Thyroid gland (tissue), 4 donors: ENCODE results near the gene B3GALT6. TPM values are rescaled to one million over a fixed set of nuclear protein-coding genes. Genes with fewer than 3 reads are reported as not detected.

Experiments used
- DNase-seq, 2 donors: peaks; one replicate each; pipeline ENCODE4 v3.0.0-alpha.2; 2019
- H3K27ac ChIP-seq, 3 donors: fragments of 200-600 bp; sonication (generic); 1 replicate in 2 of 3; 2 replicates in 1 of 3; pipeline ENCODE4 v1.5.1; 2016 to 2019; ENCODE audit warnings: mild to moderate bottlenecking in 1 of 3, moderate library complexity in 1 of 3
- H3K27me3 ChIP-seq: fragments of 200-600 bp; sonication (generic); one replicate; pipeline ENCODE4 v1.5.1; 2019
- H3K36me3 ChIP-seq, 2 donors: fragments of 200-600 bp; sonication (generic); one replicate each; pipeline ENCODE4 v1.5.1; 2016 to 2019
- H3K4me1 ChIP-seq, 2 donors: fragments of 200-600 bp; sonication (generic); one replicate each; pipeline ENCODE4 v1.5.1; 2017 to 2019
- H3K4me3 ChIP-seq, 3 donors: fragments of 200-600 bp; sonication (generic); replicated peaks in 1 of 3; 1 replicate in 2 of 3; 2 replicates in 1 of 3; pipeline ENCODE4 v1.5.1; 2016; ENCODE audit warnings: mild to moderate bottlenecking in 1 of 3
- H3K9me3 ChIP-seq: fragments of 200-600 bp; sonication (generic); one replicate; pipeline ENCODE4 v1.5.1; 2017
- POLR2A ChIP-seq, 2 donors: fragments of 450-650 bp; IDR thresholded peaks; one replicate each; pipeline ENCODE4 v1.6.1; 2017; ENCODE audit warnings: antibody characterized with exemption in 2 of 2, mild to moderate bottlenecking in 2 of 2, moderate library complexity in 1 of 2
- WGBS, 2 donors: methylation state at CpG; one replicate each; pipeline ENCODE4 v1.1.5; 2017; 5-methylcytosine and 5-hydroxymethylcytosine counted together
- intact Hi-C: fragments of 100-400 bp; cut with DNase I; formaldehyde crosslinking; loops from one replicate; pipeline ENCODE4 v1.15.1; 2023
- total RNA-seq, 4 donors: library from RNA; depleted of rRNA; stranded (reverse); fragments of >200 nt; gene quantifications; one replicate each; pipeline ENCODE4 v1.2.3, GENCODE V29; 2016
- TF ChIP-seq, protein P1 (sequence below), 6 experiments: fragments of 200-600 bp in 3 of 6; fragments of 450-650 bp in 3 of 6; sonication (generic) in 3 of 6; IDR thresholded peaks; one replicate each; pipeline ENCODE4 v1.5.1; 2016 to 2019; ENCODE audit warnings: antibody characterized with exemption in 6 of 6, mild to moderate bottlenecking in 2 of 6, inconsistent platforms in 1 of 6, moderate library complexity in 1 of 6

Gene B3GALT6
- total RNA-seq, 4 donors from 2014 or later: 18.0 to 32.2 (median 25.5) TPM

DNA sequence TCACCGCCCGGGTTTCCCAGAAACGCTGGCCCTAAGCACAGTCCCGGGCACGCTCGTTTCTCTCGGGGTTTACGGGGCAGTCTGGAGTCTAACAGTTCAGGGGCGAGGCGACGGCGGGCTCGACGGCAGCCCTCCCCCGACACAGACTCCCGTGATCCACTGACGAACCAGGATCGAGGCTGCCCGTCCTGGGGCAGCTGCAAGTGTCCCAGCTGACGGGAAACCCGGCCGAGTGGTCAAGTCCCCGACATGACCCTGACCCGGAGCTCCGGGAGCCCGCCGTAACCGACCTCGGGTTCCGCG, 41.1 kb downstream of the B3GALT6 start:
- 0 to 5% methylated on average over 2 to 4 of the region's 31 CpGs for WGBS, 2 donors
- Histone ChIP-seq H3K27me3 (no peaks in the 10 kb centered on the region), H3K36me3 (no peaks in the 10 kb centered on the region), H3K4me1 (peaks cover 29 to 34% of the 10 kb centered on the region in 2 donors), H3K9me3 (no peaks in the 10 kb centered on the region), H3K4me3 (peak overlapping the region; percentile 79 to 98 (median 85)), H3K27ac (peak overlapping the region in 2 of 3 donors; percentile 45 to 47)
- TF ChIP-seq, protein P1, sequence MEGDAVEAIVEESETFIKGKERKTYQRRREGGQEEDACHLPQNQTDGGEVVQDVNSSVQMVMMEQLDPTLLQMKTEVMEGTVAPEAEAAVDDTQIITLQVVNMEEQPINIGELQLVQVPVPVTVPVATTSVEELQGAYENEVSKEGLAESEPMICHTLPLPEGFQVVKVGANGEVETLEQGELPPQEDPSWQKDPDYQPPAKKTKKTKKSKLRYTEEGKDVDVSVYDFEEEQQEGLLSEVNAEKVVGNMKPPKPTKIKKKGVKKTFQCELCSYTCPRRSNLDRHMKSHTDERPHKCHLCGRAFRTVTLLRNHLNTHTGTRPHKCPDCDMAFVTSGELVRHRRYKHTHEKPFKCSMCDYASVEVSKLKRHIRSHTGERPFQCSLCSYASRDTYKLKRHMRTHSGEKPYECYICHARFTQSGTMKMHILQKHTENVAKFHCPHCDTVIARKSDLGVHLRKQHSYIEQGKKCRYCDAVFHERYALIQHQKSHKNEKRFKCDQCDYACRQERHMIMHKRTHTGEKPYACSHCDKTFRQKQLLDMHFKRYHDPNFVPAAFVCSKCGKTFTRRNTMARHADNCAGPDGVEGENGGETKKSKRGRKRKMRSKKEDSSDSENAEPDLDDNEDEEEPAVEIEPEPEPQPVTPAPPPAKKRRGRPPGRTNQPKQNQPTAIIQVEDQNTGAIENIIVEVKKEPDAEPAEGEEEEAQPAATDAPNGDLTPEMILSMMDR (IDR thresholded peaks at IDR 0.05): no peak
- TF ChIP-seq POLR2A (IDR thresholded peaks at IDR 0.05): no peak
- intact Hi-C loops: loop anchor here (10.0 kb wide), 1 partner anchor 52 kb away; the partner anchor contains the start of genes CPTP and INTS11
- no peak for DNase-seq

- intact Hi-C loops: loop anchor here (10.0 kb wide), 1 partner anchor 51 kb away; the partner anchor contains the start of genes CPTP and INTS11
- 0% methylated on average over 1 to 18 of the region's 105 CpGs for WGBS, 2 donors
- Histone ChIP-seq H3K4me1 (peaks cover 29 to 34% of the 10 kb centered on the region in 2 donors), H3K36me3 (no peaks in the 10 kb centered on the region), H3K27me3 (no peaks in the 10 kb centered on the region), H3K27ac (peak within 1 kb of the TSS in 2 of 3 donors; percentile 45 to 47), H3K9me3 (no peaks in the 10 kb centered on the region), H3K4me3 (peak within 1 kb of the TSS; percentile 79 to 98 (median 85))
- DNase-seq: peak; percentile 95
- TF ChIP-seq, protein P1 (IDR thresholded peaks at IDR 0.05): no peak
- TF ChIP-seq POLR2A (IDR thresholded peaks at IDR 0.05): peak in 1 of 2 donors; percentile 74
These were observed 41.7 kb downstream of the B3GALT6 start, which contains the start of gene UBE2J2 for GRCh38 chr1:1273512-1274298. Gene UBE2J2 (minus strand): TSS chr1:1273854. CDS start chr1:1267992, 5,862 bp downstream.

DNA sequence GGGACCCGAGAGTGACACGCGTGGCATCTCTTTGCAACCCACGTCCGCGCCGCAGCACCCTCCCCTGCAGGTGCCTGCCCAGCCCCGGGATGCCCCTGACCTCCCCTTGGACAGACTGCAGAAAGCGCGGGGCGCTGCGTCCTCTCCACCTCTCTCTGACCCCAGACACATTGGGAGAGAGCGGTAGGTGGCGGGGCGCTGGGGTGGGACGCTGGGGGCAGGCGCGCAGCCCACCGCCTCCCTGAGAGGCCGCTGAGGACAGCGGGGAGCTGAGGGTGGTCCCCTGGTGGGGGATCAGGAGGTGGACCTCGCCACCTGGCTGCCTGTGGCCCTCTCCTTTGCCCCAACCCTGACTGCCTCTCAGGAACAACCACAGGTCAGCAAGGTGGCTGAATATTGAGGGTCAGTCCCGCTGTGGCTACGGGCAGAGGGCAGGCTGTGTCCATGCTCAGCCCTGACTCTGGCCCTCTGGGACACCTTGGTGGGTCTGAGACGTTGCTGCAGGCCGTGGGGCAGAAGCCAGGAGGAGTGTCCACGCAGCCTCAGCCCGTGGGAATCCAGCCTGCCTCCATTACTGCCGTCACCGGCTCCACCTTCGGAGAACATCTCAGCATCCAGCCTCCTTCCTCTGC, 42.4 kb downstream of the B3GALT6 start:
- Histone ChIP-seq H3K4me3 (peak overlapping the region; percentile 63 to 85 (median 79)), H3K27ac (peak overlapping the region in 2 of 3 donors; percentile 44 to 47), H3K9me3 (no peaks in the 10 kb centered on the region), H3K27me3 (no peaks in the 10 kb centered on the region), H3K4me1 (peaks cover 29 to 34% of the 10 kb centered on the region in 2 donors), H3K36me3 (no peaks in the 10 kb centered on the region)
- 25 to 36% methylated on average over 8 to 20 of the region's 31 CpGs for WGBS, 2 donors
- no peak for TF ChIP-seq POLR2A (IDR thresholded peaks at IDR 0.05)
- TF ChIP-seq, protein P1 (IDR thresholded peaks at IDR 0.05): no peak
- DNase-seq: no peak
- intact Hi-C loops: loop anchor here (10.0 kb wide), 1 partner anchor 50 kb away; the partner anchor contains the start of genes CPTP and INTS11

GRCh38 chr1:1274931-1275431, 42.9 kb downstream of the B3GALT6 start:
- H3K9me3 ChIP-seq: no peaks in the 10 kb centered on the region
- H3K27ac ChIP-seq: no peak overlapping the region
- WGBS, 2 donors: 71 to 88% methylated on average over 3 to 10 of the region's 15 CpGs
- no peak for TF ChIP-seq POLR2A (IDR thresholded peaks at IDR 0.05)
- TF ChIP-seq, protein P1 (IDR thresholded peaks at IDR 0.05): no peak
- no peak for DNase-seq
- no peaks in the 10 kb centered on the region for H3K36me3 ChIP-seq
- intact Hi-C loops: loop anchor here (10.0 kb wide), 1 partner anchor 50 kb away; the partner anchor contains the start of genes CPTP and INTS11
- no peaks in the 10 kb centered on the region for H3K27me3 ChIP-seq
- H3K4me3 ChIP-seq: no peak overlapping the region
- peaks cover 29 to 34% of the 10 kb centered on the region in 2 donors for H3K4me1 ChIP-seq
